ENCODE measurements around the gene FAM170B.

DNA sequence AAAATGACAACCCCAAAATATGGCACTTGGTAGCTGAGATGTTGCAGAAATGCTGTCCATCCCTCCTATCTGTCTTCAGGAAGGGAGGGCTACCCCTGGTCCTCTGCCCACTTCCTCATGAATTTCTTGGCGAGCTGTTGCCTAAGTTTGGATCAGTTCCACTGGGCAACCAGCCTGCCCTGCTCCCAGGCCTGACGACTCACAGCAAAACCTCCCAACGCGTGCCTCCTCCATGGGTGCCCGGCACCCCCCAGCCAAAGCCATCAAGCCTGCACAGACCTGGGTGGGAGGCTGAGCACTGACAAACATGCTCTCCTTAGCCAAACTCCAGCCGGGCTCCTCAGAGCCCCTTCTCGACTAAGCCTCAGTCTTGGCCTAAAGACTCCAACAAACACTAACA lies 27.4 kb downstream of the FAM170B start:
- no peak for TF ChIP-seq POLR2A (IDR thresholded peaks at IDR 0.05)
- TF ChIP-seq, protein P1, sequence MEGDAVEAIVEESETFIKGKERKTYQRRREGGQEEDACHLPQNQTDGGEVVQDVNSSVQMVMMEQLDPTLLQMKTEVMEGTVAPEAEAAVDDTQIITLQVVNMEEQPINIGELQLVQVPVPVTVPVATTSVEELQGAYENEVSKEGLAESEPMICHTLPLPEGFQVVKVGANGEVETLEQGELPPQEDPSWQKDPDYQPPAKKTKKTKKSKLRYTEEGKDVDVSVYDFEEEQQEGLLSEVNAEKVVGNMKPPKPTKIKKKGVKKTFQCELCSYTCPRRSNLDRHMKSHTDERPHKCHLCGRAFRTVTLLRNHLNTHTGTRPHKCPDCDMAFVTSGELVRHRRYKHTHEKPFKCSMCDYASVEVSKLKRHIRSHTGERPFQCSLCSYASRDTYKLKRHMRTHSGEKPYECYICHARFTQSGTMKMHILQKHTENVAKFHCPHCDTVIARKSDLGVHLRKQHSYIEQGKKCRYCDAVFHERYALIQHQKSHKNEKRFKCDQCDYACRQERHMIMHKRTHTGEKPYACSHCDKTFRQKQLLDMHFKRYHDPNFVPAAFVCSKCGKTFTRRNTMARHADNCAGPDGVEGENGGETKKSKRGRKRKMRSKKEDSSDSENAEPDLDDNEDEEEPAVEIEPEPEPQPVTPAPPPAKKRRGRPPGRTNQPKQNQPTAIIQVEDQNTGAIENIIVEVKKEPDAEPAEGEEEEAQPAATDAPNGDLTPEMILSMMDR (IDR thresholded peaks at IDR 0.05) = no peak
